ENCODE data around the gene SYT13. TPM values are rescaled to one million over a fixed set of nuclear protein-coding genes. Genes with fewer than 3 reads are reported as not detected.

The SYT13 gene
- total and polyA plus RNA-seq, 11 donors = 0.61 to 7.5 (median 3.2) TPM

GRCh38 chr11:45314900-45315299, 28.8 kb upstream of the SYT13 start:
- no peak for TF ChIP-seq CTCF (IDR thresholded peaks at IDR 0.05)
- no peak for TF ChIP-seq POLR2A (IDR thresholded peaks at IDR 0.05)
- Histone ChIP-seq H3K27ac (no peak overlapping the region), H3K27me3 (peaks cover 0 to 16% (median 0%) of the 10 kb centered on the region in 9 donors), H3K4me1 (peaks cover 0 to 3% (median 0%) of the 10 kb centered on the region in 12 donors), H3K9me3 (no peaks in the 10 kb centered on the region), H3K4me3 (no peak overlapping the region), H3K36me3 (no peaks in the 10 kb centered on the region)
- WGBS, 4 donors = 82 to 91% (median 83%) methylated on average over 2 of the region's 2 CpGs
- intact Hi-C loops (cut with DNase I) = no loop called here
- ATAC-seq (no peak), DNase-seq (no peak)

- Histone ChIP-seq H3K4me1 (peaks cover 0 to 3% (median 0%) of the 10 kb centered on the region in 12 donors), H3K4me3 (no peak overlapping the region), H3K27ac (no peak overlapping the region), H3K27me3 (peaks cover 0 to 21% (median 0%) of the 10 kb centered on the region in 9 donors), H3K36me3 (no peaks in the 10 kb centered on the region), H3K9me3 (no peaks in the 10 kb centered on the region)
- intact Hi-C loops (cut with DNase I) = no loop called here
- ATAC-seq = no peak
- 44 to 65% (median 54%) methylated on average over 1 of the region's 1 CpG for WGBS, 4 donors
- TF ChIP-seq POLR2A (IDR thresholded peaks at IDR 0.05) (no peak), CTCF (IDR thresholded peaks at IDR 0.05) (no peak)
- DNase-seq = no peak
Measured at GRCh38 chr11:45313171-45313865, 27.2 kb upstream of the SYT13 start.

- WGBS, 4 donors = 60 to 76% (median 63%) methylated on average over 5 of the region's 5 CpGs
- ATAC-seq (no peak), DNase-seq (no peak)
- H3K27me3 ChIP-seq = peaks cover 0 to 13% (median 0%) of the 10 kb centered on the region in 9 donors
- no peak overlapping the region for H3K27ac ChIP-seq
- intact Hi-C loops (cut with DNase I) = no loop called here
- no peaks in the 10 kb centered on the region for H3K36me3 ChIP-seq
- no peak overlapping the region for H3K4me3 ChIP-seq
- H3K9me3 ChIP-seq = no peaks in the 10 kb centered on the region
- H3K4me1 ChIP-seq = no peaks in the 10 kb centered on the region
- TF ChIP-seq CTCF (IDR thresholded peaks at IDR 0.05) = no peak
- no peak for TF ChIP-seq POLR2A (IDR thresholded peaks at IDR 0.05)
Measured at GRCh38 chr11:45305874-45306623, 19.9 kb upstream of the SYT13 start.

GRCh38 chr11:45304992-45305335, 18.8 kb upstream of the SYT13 start:
- Histone ChIP-seq H3K27ac (no peak overlapping the region), H3K9me3 (no peaks in the 10 kb centered on the region), H3K27me3 (peaks cover 0 to 13% (median 0%) of the 10 kb centered on the region in 9 donors), H3K4me3 (no peak overlapping the region), H3K4me1 (no peaks in the 10 kb centered on the region), H3K36me3 (no peaks in the 10 kb centered on the region)
- TF ChIP-seq POLR2A (IDR thresholded peaks at IDR 0.05) = no peak
- TF ChIP-seq CTCF (IDR thresholded peaks at IDR 0.05) = no peak
- DNase-seq = no peak
- 77 to 85% (median 82%) methylated on average over 4 of the region's 4 CpGs for WGBS, 4 donors
- intact Hi-C loops (cut with DNase I) = no loop called here
- ATAC-seq = no peak
